GM12892 (cell line): ENCODE results near the gene WBP2NL.

Source experiments
- POLR2A ChIP-seq: IDR thresholded peaks from 2 replicates; pipeline ENCODE4 v1.6.1; 2011; ENCODE audit warnings: low read depth, low read length, control low read depth
- POLR2AphosphoS5 ChIP-seq: IDR thresholded peaks from 2 replicates; pipeline ENCODE4 v1.6.1; 2011; ENCODE audit warnings: low read depth, low read length, control low read depth
- TAF1 ChIP-seq: IDR thresholded peaks from 2 replicates; pipeline ENCODE4 v1.6.1; 2011; ENCODE audit warnings: low read depth, mild to moderate bottlenecking, control low read depth, low read length, borderline replicate concordance

DNA sequence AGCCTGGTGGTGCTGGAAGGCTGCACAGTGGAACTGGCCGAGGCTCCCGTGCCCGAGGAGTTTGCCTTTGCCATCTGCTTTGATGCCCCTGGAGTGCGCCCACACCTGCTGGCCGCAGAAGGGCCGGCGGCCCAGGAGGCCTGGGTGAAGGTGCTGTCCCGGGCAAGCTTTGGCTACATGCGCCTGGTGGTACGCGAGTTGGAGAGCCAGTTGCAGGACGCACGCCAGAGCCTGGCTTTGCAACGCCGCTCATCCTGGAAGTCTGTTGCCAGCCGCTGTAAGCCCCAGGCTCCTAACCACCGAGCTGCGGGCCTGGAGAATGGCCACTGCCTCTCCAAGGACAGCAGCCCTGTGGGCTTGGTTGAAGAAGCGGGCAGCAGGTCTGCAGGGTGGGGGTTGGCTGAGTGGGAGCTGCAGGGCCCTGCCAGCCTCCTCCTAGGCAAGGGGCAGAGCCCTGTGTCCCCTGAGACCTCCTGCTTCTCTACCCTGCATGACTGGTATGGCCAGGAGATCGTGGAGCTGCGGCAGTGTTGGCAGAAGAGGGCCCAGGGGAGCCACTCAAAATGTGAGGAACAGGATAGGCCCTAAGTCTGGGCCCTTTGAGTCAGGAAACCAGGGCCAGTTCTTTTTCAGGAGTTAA, 79.0 kb downstream of the WBP2NL start:
- TF ChIP-seq POLR2AphosphoS5 (no peak), TAF1 (no peak), POLR2A (no peak)
